HTERT RPE-1 (cell line): ENCODE results near the gene CDHR5.
"Not testable (repeated sequence)": the region's sequence is repeated elsewhere in the genome, so short reads cannot be mapped to it uniquely, and the experiment has no call there.

ENCODE experiments used
- in situ Hi-C: fragments of 300-500 bp; cut with MboI; formaldehyde crosslinking; loops from 4 replicates; pipeline ENCODE4 v1.14.3; 2020; ENCODE audit warnings: low sequenced_read_pairs

The CDHR5 gene

GRCh38 chr11:590997-591396 lies 33.8 kb downstream of the CDHR5 start:
- in situ Hi-C loops = no loop called here

- in situ Hi-C loops = no loop called here
Measured at GRCh38 chr11:589798-590197, 35.0 kb downstream of the CDHR5 start.

- in situ Hi-C loops = no loop called here
Measured at GRCh38 chr11:587978-588380, 36.8 kb downstream of the CDHR5 start.

DNA sequence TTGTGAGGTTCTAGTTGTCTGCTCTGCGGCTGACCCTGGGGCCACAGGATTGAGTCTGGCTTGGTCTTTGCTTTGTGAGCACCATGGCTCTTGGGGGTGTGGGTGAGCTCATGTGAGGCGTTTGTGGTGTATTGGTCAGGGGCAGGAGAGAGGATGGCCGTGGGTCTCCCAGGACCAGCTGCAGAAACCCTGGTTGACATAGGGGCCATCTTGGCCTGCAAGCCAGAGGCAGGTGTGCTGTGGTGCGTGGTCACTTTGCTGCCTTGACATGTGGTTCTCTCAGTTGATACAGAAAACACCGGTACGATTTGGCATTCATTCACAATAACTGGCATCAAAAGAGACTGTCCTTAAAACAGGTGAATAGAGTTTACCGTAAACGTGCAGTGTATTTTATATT lies 37.2 kb downstream of the CDHR5 start:
- in situ Hi-C loops = no loop called here

GRCh38 chr11:586376-587316 lies 38.1 kb downstream of the CDHR5 start:
- in situ Hi-C loops = no loop called here

- in situ Hi-C loops = no loop called here
Measured at GRCh38 chr11:584287-584686, 40.5 kb downstream of the CDHR5 start.

GRCh38 chr11:581752-582151 lies 43.0 kb downstream of the CDHR5 start:
- in situ Hi-C loops = no loop called here

GRCh38 chr11:581342-581741 lies 43.4 kb downstream of the CDHR5 start:
- in situ Hi-C loops = no loop called here

DNA sequence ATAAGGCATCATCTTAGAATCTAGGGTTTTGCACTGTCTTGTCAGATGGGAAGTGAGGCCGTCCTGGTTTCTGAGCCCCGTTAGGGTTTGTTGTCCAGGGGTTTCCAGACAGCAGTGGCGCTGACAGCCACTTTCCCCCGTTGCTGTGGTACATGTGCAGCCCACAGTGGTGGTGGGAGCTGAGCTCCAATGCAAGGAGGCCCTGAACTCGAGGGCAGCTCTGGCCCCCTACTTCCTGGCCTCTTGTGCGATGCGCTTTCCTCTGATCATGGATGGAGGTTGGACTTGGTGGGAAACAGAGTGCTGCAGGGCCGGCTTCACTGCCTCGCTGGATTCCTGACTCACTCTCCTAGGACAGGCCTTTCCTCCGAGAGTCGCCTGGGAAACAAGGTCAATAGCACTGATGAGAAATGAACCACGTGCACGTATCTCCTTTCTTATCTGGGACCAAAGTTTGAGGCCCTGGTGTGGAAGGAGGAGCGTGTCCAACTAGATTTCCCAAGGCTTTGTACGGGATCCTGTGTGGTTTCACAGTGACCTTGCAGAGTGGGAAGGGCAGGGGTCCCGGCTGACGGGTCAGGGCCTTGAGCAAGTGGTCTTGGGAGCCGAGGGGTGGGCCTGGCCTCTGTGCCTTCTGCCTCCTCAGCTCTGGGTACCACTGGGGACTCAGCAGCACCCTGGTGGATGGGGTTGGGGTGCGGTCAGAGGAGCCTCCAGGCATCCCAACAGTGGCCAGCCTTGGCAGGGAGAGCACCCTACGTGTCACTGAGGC lies 44.7 kb downstream of the CDHR5 start:
- in situ Hi-C loops = no loop called here

DNA sequence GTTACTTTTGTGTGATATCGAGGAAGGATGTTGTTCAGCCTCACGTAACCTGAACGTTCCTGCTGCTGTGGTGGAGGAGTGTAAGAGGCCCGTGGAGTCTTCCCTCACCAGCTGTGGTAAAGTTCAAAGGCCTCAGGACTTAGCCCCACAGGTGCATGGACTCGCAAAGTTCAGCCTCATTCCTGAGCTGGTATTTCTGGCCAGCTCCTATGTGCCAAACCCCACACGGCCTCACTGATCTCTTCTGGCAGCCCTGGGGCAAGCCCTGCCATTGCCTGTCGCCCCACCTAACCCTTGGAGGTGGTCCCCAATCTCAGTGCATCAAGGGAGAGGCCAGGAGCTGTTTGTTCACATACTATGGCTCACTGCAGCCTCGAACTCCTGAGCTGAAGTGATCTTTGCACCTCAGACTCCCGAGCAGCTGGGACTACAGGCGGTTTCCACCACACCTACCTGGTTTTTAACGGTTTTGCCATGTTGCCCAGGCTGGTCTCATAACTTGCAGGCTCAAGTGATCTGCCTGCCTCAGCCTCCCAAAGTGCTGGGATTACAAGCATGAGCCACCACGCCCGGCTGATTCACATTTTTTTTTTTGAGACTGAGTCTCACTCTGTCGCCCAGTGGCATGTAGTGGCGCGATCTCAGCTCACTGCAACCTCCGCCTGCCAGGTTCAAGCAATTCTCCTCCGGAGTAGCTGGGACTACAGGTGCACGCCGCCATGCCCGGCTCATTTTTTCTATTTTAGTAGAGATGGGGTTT lies 46.3 kb downstream of the CDHR5 start:
- in situ Hi-C loops = no loop called here

- in situ Hi-C loops = no loop called here
Measured at GRCh38 chr11:577611-577894, 47.2 kb downstream of the CDHR5 start.

DNA sequence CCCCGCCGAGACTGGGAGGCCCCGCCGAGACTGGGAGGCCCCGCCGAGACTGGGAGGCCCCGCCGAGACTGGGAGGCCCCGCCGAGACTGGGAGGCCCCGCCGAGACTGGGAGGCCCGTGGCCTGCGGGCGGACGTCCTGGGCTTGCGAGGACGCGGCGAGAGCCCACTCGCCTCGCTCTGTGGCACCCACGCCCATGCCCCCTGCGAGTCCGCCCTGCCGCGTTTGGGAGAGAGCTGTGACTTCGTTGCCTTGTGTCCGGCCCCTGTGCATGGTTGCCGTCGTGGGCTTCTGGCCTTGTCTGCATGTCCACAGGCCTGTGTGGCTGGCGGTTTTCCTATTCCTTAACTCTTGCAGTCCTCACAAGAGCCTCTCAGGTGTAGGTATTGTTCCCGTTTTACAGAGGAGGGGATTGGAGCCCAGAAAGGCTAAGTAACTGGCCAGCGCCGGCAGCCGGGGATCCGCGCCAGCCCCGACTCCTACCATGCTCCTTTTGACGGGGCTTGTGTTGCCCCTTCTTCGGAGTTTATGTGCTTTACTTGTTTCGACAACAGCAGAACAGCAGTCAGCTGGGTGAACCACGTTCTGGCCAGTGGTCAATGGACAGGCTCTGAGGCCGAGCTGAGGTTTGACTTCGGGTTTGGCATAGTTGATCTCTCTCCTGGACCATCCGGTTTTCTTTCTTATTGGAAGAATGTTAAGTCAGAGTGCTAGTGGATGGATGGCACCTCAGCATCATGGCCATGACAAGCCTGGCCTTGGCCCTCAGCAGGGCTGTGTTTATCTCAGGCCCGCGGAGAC lies 47.7 kb downstream of the CDHR5 start:
- in situ Hi-C loops = no loop called here

- in situ Hi-C loops = no loop called here
Measured at GRCh38 chr11:575996-576768, 48.6 kb downstream of the CDHR5 start, which contains the start of gene PHRF1. Gene PHRF1 (plus strand): TSS chr11:576470. CDS start chr11:581513, 5,043 bp downstream.

GRCh38 chr11:575313-575995 lies 49.3 kb downstream of the CDHR5 start:
- in situ Hi-C loops = no loop called here

GRCh38 chr11:574632-575312 lies 50.0 kb downstream of the CDHR5 start:
- in situ Hi-C loops = no loop called here

DNA sequence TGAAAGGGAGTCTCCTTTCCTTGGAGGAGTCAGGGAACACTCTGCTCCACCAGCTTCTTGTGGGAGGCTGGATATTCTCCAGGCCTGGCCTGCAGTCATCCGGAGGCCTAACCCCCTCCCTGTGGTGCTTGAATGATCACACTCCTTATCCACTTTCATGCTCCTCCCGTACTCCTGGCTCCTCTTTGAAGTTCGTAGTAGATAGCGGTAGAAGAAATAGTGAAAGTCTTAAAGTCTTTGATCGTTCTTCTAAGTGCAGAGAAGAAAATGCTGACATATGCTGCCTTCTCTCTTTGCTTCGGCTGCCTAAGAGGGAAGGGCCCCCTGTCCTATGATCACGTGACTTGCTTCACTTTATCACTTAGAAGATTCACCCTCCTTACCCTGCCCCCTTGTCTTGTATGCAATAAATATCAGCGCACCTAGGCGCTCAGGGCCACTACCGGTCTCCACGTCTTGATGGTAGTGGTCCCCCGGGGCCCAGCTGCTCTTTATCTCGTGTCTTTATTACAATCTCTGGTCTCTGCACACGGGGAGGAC lies 50.7 kb downstream of the CDHR5 start:
- in situ Hi-C loops = not testable (repeated sequence)

DNA sequence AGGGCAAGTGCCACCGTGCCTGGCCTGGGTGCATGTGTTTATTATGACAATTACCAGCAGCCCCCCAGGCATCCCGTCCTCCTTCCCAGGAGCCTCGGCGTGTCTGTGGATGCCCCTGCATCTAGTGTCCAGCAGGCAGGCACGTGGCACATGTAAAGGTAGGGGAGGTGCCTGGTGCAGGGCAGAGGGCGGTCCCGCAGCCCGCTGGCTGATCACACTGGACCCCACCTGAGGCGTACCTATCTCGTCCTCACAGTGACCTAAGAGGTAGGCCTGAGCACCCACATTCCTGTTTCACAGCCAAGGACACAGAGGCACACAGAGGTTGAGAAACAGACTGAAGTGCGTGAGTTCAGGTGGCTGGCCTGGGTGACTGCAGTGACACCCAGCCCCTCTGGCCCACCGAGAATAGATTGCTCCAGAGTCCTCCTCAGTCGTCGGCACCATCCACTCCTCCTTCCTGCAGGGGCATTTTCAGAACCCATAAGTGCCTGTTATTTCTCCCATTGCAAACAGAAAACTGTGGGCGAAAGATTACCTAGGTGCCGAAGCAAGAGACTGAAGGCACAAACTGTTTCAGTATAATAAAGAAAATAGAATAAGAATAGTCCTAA lies 51.5 kb downstream of the CDHR5 start:
- in situ Hi-C loops = no loop called here

DNA sequence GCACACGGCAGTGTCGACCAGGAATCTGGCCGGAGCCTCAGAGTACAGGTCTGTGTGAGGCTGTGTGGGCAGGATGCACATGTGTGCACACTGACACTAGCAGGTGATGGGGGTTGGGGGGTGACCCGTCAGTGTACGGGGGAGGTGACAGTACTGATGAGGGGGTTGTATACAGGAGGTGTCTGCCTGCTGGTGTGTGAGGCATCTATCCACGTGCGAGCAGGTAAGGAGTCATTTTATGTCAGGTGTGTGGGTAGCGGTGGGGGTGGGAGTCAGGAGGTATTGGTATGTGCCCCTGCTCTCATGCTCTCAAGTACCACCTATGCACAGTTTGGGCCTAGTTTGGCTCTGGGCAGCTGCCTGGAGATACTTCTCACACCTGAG lies 53.0 kb downstream of the CDHR5 start:
- in situ Hi-C loops = no loop called here
